ENCODE measurements around the gene NEB. TPM values are rescaled to one million over a fixed set of nuclear protein-coding genes. Genes with fewer than 3 reads are reported as not detected.
A peak's percentile ranks its signal among the peaks of the same experiment; 100 is the strongest.
"Not testable (repeated sequence)": the region's sequence is repeated elsewhere in the genome, so short reads cannot be mapped to it uniquely, and the experiment has no call there.

NEB gene
- total RNA-seq, 1 donor from 2014 or later, result 2.2 TPM

- ATAC-seq, result no peak
- intact Hi-C loops (cut with DNase I), result no loop called here
- DNase-seq (ENCODE audit: low spot score), result no peak
Measured at GRCh38 chr2:151765760-151766410, 31.6 kb upstream of the NEB start.

GRCh38 chr2:151762694-151763093, 28.4 kb upstream of the NEB start:
- DNase-seq (ENCODE audit: low spot score) (no peak), ATAC-seq (no peak)
- intact Hi-C loops (cut with DNase I), result no loop called here

- no peak for ATAC-seq
- DNase-seq (ENCODE audit: low spot score), result no peak
- intact Hi-C loops (cut with DNase I), result no loop called here
Measured at GRCh38 chr2:151761687-151762086, 27.4 kb upstream of the NEB start.

- intact Hi-C loops (cut with DNase I), result no loop called here
- DNase-seq (ENCODE audit: low spot score) (no peak), ATAC-seq (no peak)
Measured at GRCh38 chr2:151761193-151761592, 26.9 kb upstream of the NEB start.

- DNase-seq (ENCODE audit: low spot score) (no peak), ATAC-seq (peak; percentile 32)
- intact Hi-C loops (cut with DNase I), result no loop called here
Measured at GRCh38 chr2:151760139-151760650, 25.9 kb upstream of the NEB start.

GRCh38 chr2:151758744-151759143, 24.5 kb upstream of the NEB start:
- intact Hi-C loops (cut with DNase I), result no loop called here
- no peak for ATAC-seq
- DNase-seq (ENCODE audit: low spot score), result no peak

- intact Hi-C loops (cut with DNase I), result no loop called here
- no peak for DNase-seq (ENCODE audit: low spot score)
- ATAC-seq, result no peak
Measured at GRCh38 chr2:151757861-151758260, 23.6 kb upstream of the NEB start.

- intact Hi-C loops (cut with DNase I), result no loop called here
- DNase-seq (ENCODE audit: low spot score) (no peak), ATAC-seq (no peak)
Measured at GRCh38 chr2:151756820-151757219, 22.5 kb upstream of the NEB start.

- ATAC-seq, result no peak
- intact Hi-C loops (cut with DNase I), result no loop called here
- DNase-seq (ENCODE audit: low spot score), result no peak
Measured at GRCh38 chr2:151754253-151754897, 20.1 kb upstream of the NEB start.

- intact Hi-C loops (cut with DNase I), result no loop called here
- ATAC-seq (no peak), DNase-seq (ENCODE audit: low spot score) (no peak)
Measured at GRCh38 chr2:151753540-151753939, 19.3 kb upstream of the NEB start.

GRCh38 chr2:151745261-151745660, 11.0 kb upstream of the NEB start:
- intact Hi-C loops (cut with DNase I), result not testable (repeated sequence)

GRCh38 chr2:151730262-151730975, 3.9 kb downstream of the NEB start:
- intact Hi-C loops (cut with DNase I), result no loop called here
- no peak for DNase-seq (ENCODE audit: low spot score)
- no peak for ATAC-seq

More at GRCh38 chr2:151745261-151745660, 11.0 kb upstream of the NEB start:
- not testable (repeated sequence) for DNase-seq (ENCODE audit: low spot score); ATAC-seq

- intact Hi-C loops (cut with DNase I), result no loop called here
- no peak for DNase-seq (ENCODE audit: low spot score)
- no peak for ATAC-seq
Measured at GRCh38 chr2:151729837-151730236, 4.4 kb downstream of the NEB start.

- intact Hi-C loops (cut with DNase I), result no loop called here
- DNase-seq (ENCODE audit: low spot score) (no peak), ATAC-seq (no peak)
Measured at GRCh38 chr2:151729415-151729811, 4.9 kb downstream of the NEB start.

- ATAC-seq (no peak), DNase-seq (ENCODE audit: low spot score) (no peak)
- intact Hi-C loops (cut with DNase I), result no loop called here
Measured at GRCh38 chr2:151728804-151729414, 5.4 kb downstream of the NEB start.

- ATAC-seq, result no peak
- intact Hi-C loops (cut with DNase I), result no loop called here
- DNase-seq (ENCODE audit: low spot score), result no peak
Measured at GRCh38 chr2:151727593-151728552, 6.4 kb downstream of the NEB start.

GRCh38 chr2:151721161-151721560, 13.1 kb downstream of the NEB start:
- DNase-seq (ENCODE audit: low spot score) (no peak), ATAC-seq (no peak)
- intact Hi-C loops (cut with DNase I), result loop anchor here (5.0 kb wide), 1 partner anchor 1576 kb away; no protein-coding TSS in a partner anchor

- intact Hi-C loops (cut with DNase I), result loop anchor here (5.0 kb wide), 1 partner anchor 1577 kb away; no protein-coding TSS in a partner anchor
- ATAC-seq, result no peak
- no peak for DNase-seq (ENCODE audit: low spot score)
Measured at GRCh38 chr2:151720521-151720920, 13.8 kb downstream of the NEB start.
